GM23248 (cell line): ENCODE data around the gene NSD1.

Experiments
- EZH2 ChIP-seq: fragments of 200-600 bp; sonication (generic); IDR thresholded peaks from 2 replicates; pipeline ENCODE4 v1.6.1; 2018; ENCODE audit warnings: antibody characterized with exemption, mild to moderate bottlenecking; ENCODE audit not compliant: insufficient read depth, poor library complexity, severe bottlenecking
- EZH2phosphoT487 ChIP-seq: fragments of 200-600 bp; sonication (generic); IDR thresholded peaks from 2 replicates; pipeline ENCODE4 v1.6.1; 2018; ENCODE audit warnings: antibody characterized with exemption, moderate library complexity, mild to moderate bottlenecking, low read depth; ENCODE audit not compliant: insufficient read depth

DNA sequence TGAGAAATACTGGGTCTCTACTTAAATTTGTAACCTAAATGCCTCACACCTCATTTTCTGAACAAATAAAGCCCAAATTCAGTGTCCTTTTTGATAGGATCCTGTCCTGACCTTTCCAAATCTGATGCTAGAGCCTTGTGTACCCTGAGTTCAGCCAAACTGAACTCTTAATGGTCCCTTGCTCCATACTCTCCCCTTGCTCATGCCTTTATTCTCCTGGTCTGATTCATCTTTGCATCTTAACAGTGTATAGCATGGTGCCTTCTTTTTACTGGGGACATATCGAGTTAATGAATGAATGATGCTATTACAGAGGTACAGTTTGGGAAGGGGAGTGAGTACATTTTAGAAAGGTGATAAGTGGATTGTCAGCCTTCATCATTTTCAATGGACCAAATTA is 9.2 kb downstream of the NSD1 start:
- TF ChIP-seq EZH2 = no peak
- no peak for TF ChIP-seq EZH2phosphoT487
